GM21515 (cell line): ENCODE results near the gene BUD13.

Experiments used
- ATAC-seq: cut with Tn5 transposase; IDR thresholded peaks from one replicate; pipeline ENCODE4 v1.9.1; 2021; ENCODE audit not compliant: unreplicated experiment

Gene BUD13

GRCh38 chr11:116720895-116721294 lies 51.9 kb downstream of the BUD13 start:
- no peak for ATAC-seq

GRCh38 chr11:116718955-116719501 lies 53.8 kb downstream of the BUD13 start:
- no peak for ATAC-seq

GRCh38 chr11:116716621-116717020 lies 56.2 kb downstream of the BUD13 start:
- ATAC-seq: no peak

- ATAC-seq: no peak
These were observed 57.4 kb downstream of the BUD13 start for GRCh38 chr11:116715383-116715782.

- no peak for ATAC-seq
These were observed 57.9 kb downstream of the BUD13 start for GRCh38 chr11:116714902-116715301.

GRCh38 chr11:116712428-116712827 lies 60.4 kb downstream of the BUD13 start:
- ATAC-seq: no peak

GRCh38 chr11:116710762-116711161 lies 62.0 kb downstream of the BUD13 start:
- ATAC-seq: no peak

GRCh38 chr11:116710001-116710674 lies 62.6 kb downstream of the BUD13 start:
- ATAC-seq: no peak

- ATAC-seq: no peak
These were observed 65.0 kb downstream of the BUD13 start for GRCh38 chr11:116707746-116708145.

- ATAC-seq: no peak
These were observed 65.6 kb downstream of the BUD13 start for GRCh38 chr11:116707161-116707629.

- ATAC-seq: no peak
These were observed 69.4 kb downstream of the BUD13 start for GRCh38 chr11:116703421-116703820.

GRCh38 chr11:116702772-116703385 lies 69.9 kb downstream of the BUD13 start:
- no peak for ATAC-seq

GRCh38 chr11:116701876-116702275 lies 70.9 kb downstream of the BUD13 start:
- ATAC-seq: no peak

- no peak for ATAC-seq
These were observed 71.4 kb downstream of the BUD13 start for GRCh38 chr11:116701297-116701801.

- ATAC-seq: no peak
These were observed 72.1 kb downstream of the BUD13 start for GRCh38 chr11:116700586-116701220.
